ENCODE results near the gene PGBD1.

Gene PGBD1

DNA sequence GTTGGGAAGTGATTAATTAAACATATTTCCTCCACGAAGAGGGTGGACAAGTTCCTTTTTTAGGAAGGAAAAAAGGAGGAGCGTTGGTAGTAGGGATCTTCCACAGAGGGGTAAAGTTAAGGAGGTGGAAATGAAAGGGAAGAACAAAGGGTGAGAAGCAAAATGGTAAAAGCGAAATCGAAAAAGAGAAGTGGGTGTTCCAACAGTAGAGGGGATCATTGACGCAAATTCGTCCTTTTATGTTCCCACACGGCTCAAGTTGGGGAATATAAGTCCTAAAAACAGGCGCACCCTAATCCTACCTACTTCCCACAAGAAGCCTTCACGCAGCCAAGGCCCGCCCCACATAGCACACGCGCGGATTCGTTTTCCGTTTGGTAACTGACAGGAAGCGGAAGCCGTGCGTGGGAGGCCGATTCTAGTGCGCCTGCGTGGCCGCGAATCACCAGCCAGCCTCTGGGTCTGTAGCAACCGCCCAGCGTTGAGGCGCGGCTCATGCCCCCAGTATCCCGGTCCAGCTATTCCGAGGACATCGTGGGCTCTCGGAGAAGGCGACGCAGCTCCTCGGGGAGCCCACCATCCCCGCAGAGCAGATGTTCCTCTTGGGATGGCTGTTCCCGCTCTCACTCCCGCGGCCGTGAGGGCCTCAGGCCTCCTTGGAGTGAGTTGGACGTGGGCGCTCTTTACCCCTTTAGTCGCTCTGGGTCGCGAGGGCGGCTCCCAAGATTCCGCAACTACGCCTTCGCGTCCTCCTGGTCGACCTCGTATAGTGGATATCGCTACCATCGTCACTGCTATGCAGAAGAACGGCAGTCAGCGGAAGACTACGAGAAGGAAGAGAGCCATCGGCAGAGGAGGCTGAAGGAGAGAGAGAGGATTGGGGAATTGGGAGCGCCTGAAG is 22.2 kb upstream of the PGBD1 start, which contains the start of gene NKAPL:
Gene NKAPL, plus strand, starts transcription at position 421 of the 901 bp plus-strand sequence. Its CDS starts 75 bp downstream, at position 496.
- Mint-ChIP-seq H3K4me1 (peaks cover 10% of the 10 kb centered on the region), H3K27me3 (peaks cover 4% of the 10 kb centered on the region), H3K9me3 (peaks cover 10% of the 10 kb centered on the region), H3K27ac (peak within 1 kb of the TSS; percentile 55), H3K36me3 (ENCODE audit: low read depth) (peaks cover 14% of the 10 kb centered on the region), H3K4me3 (peak within 1 kb of the TSS; percentile 30)
- DNase-seq = peak; percentile 68
- peak; percentile 59 for ATAC-seq

DNA sequence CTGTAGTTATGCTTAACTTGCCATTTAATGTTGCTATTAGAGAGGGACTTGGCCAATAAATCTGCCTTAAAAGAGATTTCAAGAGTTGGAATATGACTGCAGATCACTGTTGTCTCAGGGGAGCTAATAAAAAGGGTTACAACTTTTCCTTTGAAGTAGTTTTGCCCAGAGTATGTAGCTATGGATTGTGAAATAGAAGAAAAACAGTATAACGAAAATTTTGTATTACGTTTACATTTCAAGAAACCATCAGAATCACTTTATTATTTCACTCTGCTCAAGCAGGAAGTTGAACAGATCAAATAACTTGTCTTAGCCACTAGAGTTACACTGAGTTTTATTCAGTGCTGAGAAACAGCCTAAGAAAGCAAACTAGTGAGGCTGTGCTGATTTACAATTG is 17.4 kb upstream of the PGBD1 start:
- ATAC-seq = no peak
- Mint-ChIP-seq H3K27ac (no peak overlapping the region), H3K9me3 (peaks cover 6% of the 10 kb centered on the region), H3K4me3 (no peak overlapping the region), H3K27me3 (peaks cover 4% of the 10 kb centered on the region), H3K36me3 (ENCODE audit: low read depth) (peaks cover 4% of the 10 kb centered on the region), H3K4me1 (peaks cover 8% of the 10 kb centered on the region)
- DNase-seq = no peak

DNA sequence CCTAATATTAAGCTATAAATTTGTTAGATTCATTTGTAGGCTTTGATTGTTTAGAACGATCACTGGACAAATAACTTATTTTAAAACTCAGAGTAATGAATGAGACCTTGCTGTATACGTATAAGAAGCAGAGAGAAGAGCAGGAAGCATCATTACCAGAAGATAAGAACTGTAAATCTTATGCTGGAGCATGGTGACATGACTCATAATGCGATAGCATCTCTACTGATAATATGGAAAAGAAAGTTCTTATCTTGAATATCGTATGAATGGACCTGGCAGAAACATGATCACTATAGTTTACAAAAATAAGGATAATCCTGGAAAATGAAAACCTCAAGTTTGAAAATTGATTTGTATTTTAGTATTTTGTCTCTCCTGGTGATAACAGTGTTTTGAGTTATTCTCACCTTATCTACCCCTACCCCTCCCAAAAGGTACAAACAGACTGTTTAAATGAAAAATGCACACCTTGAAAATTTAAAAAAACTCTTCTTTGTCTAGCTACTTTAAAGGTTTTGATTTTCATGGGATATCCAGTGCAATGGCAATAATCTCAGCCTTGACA is 16.5 kb upstream of the PGBD1 start:
- H3K27me3 Mint-ChIP-seq = no peaks in the 10 kb centered on the region
- H3K27ac Mint-ChIP-seq = no peak overlapping the region
- peaks cover 14% of the 10 kb centered on the region for H3K4me1 Mint-ChIP-seq
- no peak overlapping the region for H3K4me3 Mint-ChIP-seq
- ATAC-seq = no peak
- no peak for DNase-seq
- no peaks in the 10 kb centered on the region for H3K36me3 Mint-ChIP-seq (ENCODE audit: low read depth)
- peaks cover under 1% of the 10 kb centered on the region for H3K9me3 Mint-ChIP-seq

DNA sequence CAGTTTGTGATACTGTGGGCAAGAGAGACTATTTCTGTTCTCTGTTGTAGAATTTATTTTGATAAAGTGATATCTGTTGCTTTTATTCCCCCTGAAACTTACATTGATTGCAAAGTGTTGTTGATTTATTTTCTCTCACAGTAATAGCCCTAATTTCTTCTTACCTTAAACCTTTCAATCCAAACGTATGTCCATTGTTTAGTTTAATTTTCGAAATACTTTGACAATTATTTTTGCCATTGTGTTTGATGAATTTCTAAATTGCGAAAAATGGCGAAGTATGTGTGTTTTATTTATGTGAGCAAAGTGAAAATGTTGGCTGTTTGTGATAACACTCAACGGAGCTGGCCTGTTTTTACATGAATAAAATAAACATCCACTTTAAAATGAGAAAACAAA is 14.8 kb upstream of the PGBD1 start:
- H3K36me3 Mint-ChIP-seq (ENCODE audit: low read depth) = no peaks in the 10 kb centered on the region
- ATAC-seq (no peak), DNase-seq (no peak)
- H3K4me3 Mint-ChIP-seq = no peak overlapping the region
- H3K27me3 Mint-ChIP-seq = no peaks in the 10 kb centered on the region
- no peaks in the 10 kb centered on the region for H3K9me3 Mint-ChIP-seq
- no peak overlapping the region for H3K27ac Mint-ChIP-seq
- peaks cover 16% of the 10 kb centered on the region for H3K4me1 Mint-ChIP-seq

DNA sequence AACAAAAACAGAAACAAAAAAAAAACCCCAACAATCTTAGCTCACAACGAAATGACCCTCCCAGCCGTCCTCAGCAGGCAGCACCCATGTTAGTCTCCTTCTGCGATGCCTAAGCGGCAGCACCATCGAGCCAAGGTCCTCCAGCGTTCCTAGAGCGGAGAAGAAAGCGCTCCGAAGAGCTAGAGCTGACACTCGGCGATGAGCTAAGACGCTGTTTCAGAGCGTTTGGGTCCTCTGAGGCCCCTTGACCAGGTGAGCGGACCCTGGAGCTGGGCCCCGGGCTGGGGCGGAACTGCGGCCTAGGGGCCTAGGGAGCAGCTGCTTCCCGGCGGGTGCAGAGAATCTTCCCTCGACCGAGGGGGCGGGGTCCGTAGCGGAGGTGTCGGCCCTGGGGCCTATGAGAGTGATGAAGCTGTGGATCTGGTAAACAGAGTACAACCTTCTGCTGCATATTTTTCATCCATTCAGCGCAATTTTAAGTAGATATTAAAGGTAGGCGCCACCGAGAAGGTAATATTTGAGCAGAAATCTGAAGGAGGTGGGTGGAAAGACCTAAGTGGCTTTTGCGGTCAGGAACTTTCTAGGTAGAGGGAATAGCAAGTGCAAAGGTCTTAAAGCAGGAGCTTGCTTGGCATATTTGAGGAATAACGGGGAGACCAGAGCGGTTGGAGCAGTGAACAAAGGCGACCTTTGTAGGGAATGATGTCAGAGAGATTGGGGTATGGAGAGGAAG is 14.2 kb upstream of the PGBD1 start, which contains the start of gene ZSCAN26:
Gene ZSCAN26, plus strand, starts transcription at position 182 of the 733 bp plus-strand sequence. CDS start 4,777 bp downstream, outside the sequence.
- H3K36me3 Mint-ChIP-seq (ENCODE audit: low read depth) = no peaks in the 10 kb centered on the region
- DNase-seq (peak; percentile 79), ATAC-seq (peak; percentile 91)
- H3K4me1 Mint-ChIP-seq = peaks cover 16% of the 10 kb centered on the region
- no peaks in the 10 kb centered on the region for H3K9me3 Mint-ChIP-seq
- H3K4me3 Mint-ChIP-seq = no peak within 1 kb of the TSS
- no peak within 1 kb of the TSS for H3K27ac Mint-ChIP-seq
- H3K27me3 Mint-ChIP-seq = no peaks in the 10 kb centered on the region

DNA sequence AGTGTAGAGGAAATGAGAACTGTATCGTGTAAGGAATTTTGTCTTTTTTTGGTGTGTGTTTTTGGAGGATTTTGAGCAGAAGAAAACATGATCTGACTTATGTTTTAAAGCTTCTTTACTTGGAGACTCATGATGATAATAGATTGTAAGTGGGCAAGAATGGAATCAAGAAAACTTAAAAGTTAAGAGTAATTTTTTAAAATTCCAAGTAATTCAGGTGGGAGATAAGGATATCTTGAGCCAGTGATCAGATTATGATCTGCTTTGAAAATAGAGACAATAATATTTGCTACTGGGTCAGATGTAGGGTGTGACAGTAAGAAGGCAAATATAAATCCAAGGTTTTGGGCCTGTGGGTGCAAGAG is 13.7 kb upstream of the PGBD1 start:
- Mint-ChIP-seq H3K9me3 (no peaks in the 10 kb centered on the region), H3K4me3 (no peak overlapping the region), H3K4me1 (peaks cover 16% of the 10 kb centered on the region), H3K36me3 (ENCODE audit: low read depth) (peaks cover 4% of the 10 kb centered on the region), H3K27me3 (no peaks in the 10 kb centered on the region), H3K27ac (no peak overlapping the region)
- ATAC-seq (no peak), DNase-seq (no peak)

DNA sequence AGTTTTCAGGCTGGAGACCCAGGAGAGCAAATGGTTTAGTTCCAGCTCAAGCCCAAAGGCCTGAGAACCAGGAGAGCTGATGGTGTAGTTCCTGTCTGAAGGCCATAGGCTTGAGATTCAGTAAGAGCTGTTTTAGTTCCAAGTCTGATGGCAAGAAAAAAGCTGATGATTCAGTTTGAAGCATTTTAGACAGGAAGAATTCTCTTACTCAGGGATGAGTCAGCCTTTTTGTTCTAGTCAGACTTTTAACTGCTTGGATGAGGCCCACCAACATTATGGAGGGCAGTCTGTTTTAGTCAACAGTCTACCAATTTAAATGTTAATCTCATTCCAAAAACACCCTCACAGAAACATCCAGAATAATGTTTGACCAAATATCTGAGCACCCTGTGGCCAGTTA is 11.9 kb upstream of the PGBD1 start:
- Mint-ChIP-seq H3K4me1 (peaks cover 16% of the 10 kb centered on the region), H3K27ac (peak overlapping the region; percentile 37), H3K36me3 (ENCODE audit: low read depth) (peaks cover 11% of the 10 kb centered on the region), H3K9me3 (no peaks in the 10 kb centered on the region), H3K4me3 (no peak overlapping the region), H3K27me3 (no peaks in the 10 kb centered on the region)
- ATAC-seq (peak; percentile 45), DNase-seq (no peak)

DNA sequence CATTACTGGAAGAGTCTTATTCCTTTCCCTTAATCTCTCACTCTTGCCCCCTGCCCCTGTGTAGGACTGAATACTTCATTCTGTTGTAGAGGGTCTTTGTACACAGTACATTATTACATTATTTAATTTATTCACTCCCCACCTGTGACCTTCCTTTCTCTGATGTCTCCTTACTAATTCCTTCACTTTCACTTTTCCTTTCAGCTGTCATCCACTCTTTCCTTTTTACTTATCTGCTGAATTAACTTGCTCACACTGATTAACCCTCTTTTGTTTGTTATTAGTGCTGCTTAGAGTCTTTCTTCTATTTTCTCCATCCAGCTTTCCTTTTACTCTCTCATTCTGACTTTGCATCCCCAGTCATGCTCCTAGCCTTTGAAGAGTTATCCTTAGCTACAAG is 6.5 kb upstream of the PGBD1 start:
- DNase-seq (no peak), ATAC-seq (no peak)
- peaks cover 34% of the 10 kb centered on the region for H3K36me3 Mint-ChIP-seq (ENCODE audit: low read depth)
- peak overlapping the region; percentile 10 for H3K27ac Mint-ChIP-seq
- no peak overlapping the region for H3K4me3 Mint-ChIP-seq
- H3K4me1 Mint-ChIP-seq = peaks cover 6% of the 10 kb centered on the region
- H3K27me3 Mint-ChIP-seq = peaks cover under 1% of the 10 kb centered on the region
- no peaks in the 10 kb centered on the region for H3K9me3 Mint-ChIP-seq

DNA sequence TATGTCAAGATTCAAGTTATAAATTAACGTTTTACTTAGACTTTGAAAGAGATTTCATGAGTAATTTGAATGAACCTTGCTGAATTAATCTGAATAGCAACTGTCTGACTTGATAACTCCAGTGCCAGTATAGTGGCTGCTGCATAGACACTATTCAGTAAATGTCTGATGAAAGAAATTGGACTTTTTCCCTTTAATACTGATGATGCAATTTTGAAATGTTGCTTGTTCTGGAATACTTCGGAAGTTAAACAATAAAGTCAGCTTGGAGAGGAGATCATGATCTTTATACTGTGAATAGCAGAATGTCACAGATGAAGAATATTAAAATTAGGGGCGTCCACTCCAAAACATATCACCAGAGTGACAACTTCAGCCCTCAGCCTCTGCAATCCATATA is 3.6 kb upstream of the PGBD1 start:
- no peak for ATAC-seq
- DNase-seq = no peak
- Mint-ChIP-seq H3K9me3 (no peaks in the 10 kb centered on the region), H3K4me1 (peaks cover 16% of the 10 kb centered on the region), H3K36me3 (ENCODE audit: low read depth) (peaks cover 29% of the 10 kb centered on the region), H3K4me3 (no peak overlapping the region), H3K27ac (no peak overlapping the region), H3K27me3 (peaks cover 10% of the 10 kb centered on the region)

DNA sequence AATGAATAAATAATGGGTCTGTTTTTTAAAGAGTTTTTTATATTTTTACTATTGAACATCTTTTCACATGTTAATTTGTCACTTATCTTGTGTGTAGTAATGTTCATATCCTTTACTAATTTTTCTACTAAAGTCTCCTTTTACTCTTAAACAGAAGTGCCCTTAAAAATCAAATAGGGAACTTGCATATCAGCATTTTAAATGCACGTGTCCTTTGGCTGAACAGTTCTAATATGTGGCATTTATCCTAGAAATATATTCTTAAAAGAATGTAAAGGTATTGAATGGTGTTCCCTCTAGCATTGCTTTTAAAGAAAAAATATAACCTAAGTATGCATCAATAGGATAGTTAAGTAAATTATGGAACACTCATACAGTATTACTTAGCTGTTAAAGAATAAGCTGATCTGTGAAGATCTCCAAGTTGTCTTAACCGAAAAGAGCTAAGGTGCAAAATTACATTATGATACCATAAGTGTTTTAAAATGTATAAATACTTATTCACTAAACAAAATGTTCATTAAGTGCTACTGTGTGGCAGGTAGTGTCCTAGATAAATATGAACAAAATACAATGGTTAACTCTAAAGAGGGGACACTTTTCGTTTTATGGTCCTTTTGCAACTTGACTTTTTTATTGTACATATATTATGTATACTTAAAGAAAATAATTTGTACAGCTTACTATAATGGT is 631 bp upstream of the PGBD1 start:
- peak overlapping the region; percentile 82 for H3K4me3 Mint-ChIP-seq
- DNase-seq (no peak), ATAC-seq (no peak)
- H3K36me3 Mint-ChIP-seq (ENCODE audit: low read depth) = peaks cover 16% of the 10 kb centered on the region
- H3K9me3 Mint-ChIP-seq = peaks cover 3% of the 10 kb centered on the region
- peaks cover 13% of the 10 kb centered on the region for H3K27me3 Mint-ChIP-seq
- H3K4me1 Mint-ChIP-seq = peaks cover 13% of the 10 kb centered on the region
- H3K27ac Mint-ChIP-seq = no peak overlapping the region

DNA sequence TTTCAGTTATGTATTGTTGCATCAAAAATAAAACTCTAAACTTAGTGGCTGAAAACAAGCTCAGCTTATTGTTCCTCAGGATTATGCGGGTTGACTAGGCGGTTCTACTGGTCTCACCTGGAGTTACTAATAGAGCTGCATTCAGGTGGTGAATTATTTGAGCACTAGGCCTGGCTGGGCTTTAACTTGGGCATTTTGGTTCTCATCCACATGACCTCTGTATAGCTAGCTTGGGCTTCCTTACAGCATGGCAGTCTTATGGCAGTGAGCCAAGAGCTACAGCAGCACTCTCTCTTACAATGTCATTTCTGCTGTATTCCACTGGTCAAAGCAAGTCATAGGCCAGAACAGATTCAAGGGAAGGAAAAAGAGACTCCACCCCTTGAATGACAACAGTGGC is 1.6 kb downstream of the PGBD1 start:
- Mint-ChIP-seq H3K27ac (no peak overlapping the region), H3K4me3 (no peak overlapping the region), H3K4me1 (peaks cover 13% of the 10 kb centered on the region), H3K9me3 (peaks cover 3% of the 10 kb centered on the region), H3K36me3 (ENCODE audit: low read depth) (peaks cover 18% of the 10 kb centered on the region), H3K27me3 (peaks cover 15% of the 10 kb centered on the region)
- DNase-seq (no peak), ATAC-seq (no peak)

DNA sequence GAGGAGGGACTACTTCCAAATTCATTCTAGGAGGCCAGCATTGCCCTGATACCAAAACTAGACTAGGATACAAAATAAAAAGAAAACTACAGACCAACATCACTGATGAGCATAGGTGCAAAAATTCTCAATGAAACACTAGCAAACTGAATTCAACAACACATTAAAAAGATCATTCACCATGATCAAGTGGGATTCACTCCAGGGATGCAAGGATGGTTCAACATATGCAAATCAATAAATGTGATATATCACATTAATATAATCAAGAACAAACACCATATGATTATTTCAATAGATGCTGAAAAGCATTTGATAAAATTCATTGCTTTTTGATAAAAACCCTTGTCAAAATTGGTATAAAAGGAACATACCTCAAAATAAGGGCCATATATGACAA is 10.2 kb downstream of the PGBD1 start:
- Mint-ChIP-seq H3K4me3 (no peak overlapping the region), H3K27me3 (peaks cover under 1% of the 10 kb centered on the region), H3K4me1 (no peaks in the 10 kb centered on the region), H3K27ac (no peak overlapping the region), H3K9me3 (no peaks in the 10 kb centered on the region), H3K36me3 (ENCODE audit: low read depth) (peaks cover 14% of the 10 kb centered on the region)
- no peak for DNase-seq
- ATAC-seq = no peak

DNA sequence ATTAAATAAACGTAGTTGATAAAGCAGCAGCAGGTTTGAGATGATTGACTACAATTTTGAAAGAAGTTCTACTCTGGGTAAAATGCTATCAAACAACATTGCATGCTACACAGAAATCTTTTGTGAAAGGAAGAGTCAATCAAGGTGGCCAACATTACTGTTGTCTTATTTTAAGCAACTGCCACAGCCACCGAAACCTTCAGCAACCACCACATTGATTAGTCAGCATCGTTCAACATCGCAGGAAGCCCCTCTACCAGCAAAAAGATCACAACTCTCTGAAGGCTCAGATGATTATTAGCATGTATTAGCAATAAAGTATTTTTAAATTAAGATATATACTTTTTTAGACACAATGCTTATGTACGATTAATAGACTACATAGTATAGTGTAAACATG is 14.0 kb downstream of the PGBD1 start:
- ATAC-seq (no peak), DNase-seq (no peak)
- Mint-ChIP-seq H3K4me1 (no peaks in the 10 kb centered on the region), H3K9me3 (no peaks in the 10 kb centered on the region), H3K36me3 (ENCODE audit: low read depth) (peaks cover 2% of the 10 kb centered on the region), H3K27me3 (no peaks in the 10 kb centered on the region), H3K4me3 (no peak overlapping the region), H3K27ac (no peak overlapping the region)

DNA sequence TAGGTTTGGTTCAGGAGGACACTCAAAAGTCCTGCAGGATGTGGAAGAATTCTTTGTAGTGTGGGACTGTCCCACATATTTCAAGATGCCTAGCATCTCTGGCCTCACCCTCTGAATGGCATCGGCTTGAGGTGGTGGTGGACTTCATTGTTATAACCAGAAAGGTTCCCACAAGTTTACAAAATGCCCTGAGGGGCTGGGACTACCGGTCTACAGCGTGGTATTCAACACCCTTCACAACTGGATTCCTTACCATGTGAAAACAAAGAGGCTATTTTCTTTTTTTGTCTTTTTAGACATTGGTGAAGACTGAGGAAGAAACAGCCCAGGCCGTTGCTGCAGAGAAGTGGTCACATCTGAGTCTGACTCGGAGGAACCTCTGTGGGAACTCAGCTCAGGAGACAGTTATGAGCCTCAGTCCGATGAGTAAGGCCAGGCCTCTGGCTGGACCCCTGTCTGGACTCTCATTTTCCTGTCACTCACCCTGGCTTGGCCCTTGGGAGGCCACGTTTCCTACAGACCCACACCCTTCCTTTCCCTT is 15.2 kb downstream of the PGBD1 start:
- ATAC-seq (no peak), DNase-seq (no peak)
- H3K36me3 Mint-ChIP-seq (ENCODE audit: low read depth) = peaks cover under 1% of the 10 kb centered on the region
- H3K4me3 Mint-ChIP-seq = no peak overlapping the region
- H3K27me3 Mint-ChIP-seq = no peaks in the 10 kb centered on the region
- H3K9me3 Mint-ChIP-seq = no peaks in the 10 kb centered on the region
- no peaks in the 10 kb centered on the region for H3K4me1 Mint-ChIP-seq
- no peak overlapping the region for H3K27ac Mint-ChIP-seq

Measured in activated naive CD8-positive, alpha-beta T cell treated with anti-CD3 and anti-CD28 coated beads, Interleukin-2, amount 50 U/mL, for 24 hours (primary cell).